T-helper 2 cell treated with Interferon-gamma antibody and Interleukin-4, amounts not matched to agents 5 μg/mL and 100 μg/mL, for 36 hours (primary cell): ENCODE results near the gene WHRN.

ENCODE experiments used
- DNase-seq: peaks from one replicate; pipeline ENCODE4 v3.0.0; 2021; ENCODE audit warnings: low spot score
- H3K27ac Mint-ChIP-seq: one replicate; pipeline ENCODE4 v1.8.0; 2021; ENCODE audit warnings: mild to moderate bottlenecking, mixed read lengths
- H3K27me3 Mint-ChIP-seq: one replicate; pipeline ENCODE4 v1.8.0; 2021; ENCODE audit warnings: low read depth, mixed read lengths
- H3K36me3 Mint-ChIP-seq: one replicate; pipeline ENCODE4 v1.8.0; 2021; ENCODE audit warnings: low read depth, mixed read lengths
- H3K4me1 Mint-ChIP-seq: one replicate; pipeline ENCODE4 v1.8.0; 2021; ENCODE audit warnings: low read depth, mixed read lengths
- H3K4me3 Mint-ChIP-seq: one replicate; pipeline ENCODE4 v1.8.0; 2022; ENCODE audit warnings: mild to moderate bottlenecking, moderate library complexity, mixed read lengths
- H3K9me3 Mint-ChIP-seq: one replicate; pipeline ENCODE4 v1.8.0; 2021; ENCODE audit warnings: mixed read lengths

The WHRN gene

DNA sequence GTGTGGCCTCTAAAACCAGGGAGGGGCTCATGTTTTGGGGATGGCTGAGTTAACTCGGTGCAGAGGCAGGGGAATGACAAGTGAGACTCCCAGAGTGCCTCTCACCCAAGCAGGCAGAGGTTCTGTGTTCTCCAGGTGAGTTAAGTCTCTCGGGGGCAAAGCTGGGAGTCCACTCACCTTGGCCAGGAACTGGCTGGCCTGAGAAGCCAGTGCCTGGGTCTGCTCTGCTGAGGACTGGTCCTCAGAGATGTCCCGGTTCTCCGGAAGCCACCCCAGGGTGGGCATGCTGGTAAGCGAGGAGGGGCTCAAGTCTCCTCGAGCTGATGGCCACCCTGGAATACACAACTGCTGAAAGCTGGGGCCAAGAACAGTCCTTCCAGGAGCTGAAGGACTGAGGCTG is 137.9 kb downstream of the WHRN start:
- Mint-ChIP-seq H3K9me3 (no peaks in the 10 kb centered on the region), H3K4me3 (peak overlapping the region; percentile 70), H3K27me3 (no peaks in the 10 kb centered on the region), H3K4me1 (peaks cover 68% of the 10 kb centered on the region), H3K36me3 (peaks cover 84% of the 10 kb centered on the region), H3K27ac (peak overlapping the region; percentile 91)
- no peak for DNase-seq

DNA sequence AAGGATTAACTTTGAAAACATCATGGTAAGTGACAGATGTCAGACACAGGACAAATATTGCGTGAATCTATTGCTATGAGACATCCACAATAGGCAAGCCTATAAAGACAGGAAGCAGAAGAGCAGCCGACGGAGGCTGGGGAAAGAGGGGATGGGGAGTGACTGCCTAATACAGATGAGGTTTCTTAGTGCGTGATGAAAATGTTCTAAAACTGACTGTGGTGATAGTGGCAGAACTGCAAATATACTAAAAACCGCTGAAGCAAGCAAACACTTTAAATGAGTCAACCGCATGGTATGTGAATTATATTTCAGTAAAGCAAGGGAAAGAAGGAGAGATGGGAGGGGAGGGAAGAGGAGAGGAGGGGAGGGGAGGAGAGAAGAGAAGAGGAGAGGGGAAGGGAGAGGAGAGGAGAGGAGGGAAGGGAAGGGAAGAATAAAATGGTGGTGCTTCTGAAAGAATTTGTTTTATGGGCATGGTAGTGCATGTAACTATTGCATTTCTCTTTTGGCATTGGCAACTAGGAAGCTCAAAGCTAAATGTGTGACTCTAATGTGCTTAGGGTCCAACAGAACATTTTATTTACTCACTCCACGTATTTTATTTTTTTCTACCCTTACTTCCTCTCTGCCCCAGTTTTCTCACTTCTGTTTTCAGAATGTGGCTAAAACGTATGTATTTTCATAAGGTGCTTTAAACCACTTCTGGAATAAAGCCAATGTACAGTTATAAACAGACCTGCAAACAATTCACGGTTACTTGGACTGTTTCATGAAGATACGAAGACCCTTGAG is 138.7 kb downstream of the WHRN start:
- H3K4me3 Mint-ChIP-seq, result peak overlapping the region; percentile 70
- H3K36me3 Mint-ChIP-seq, result peaks cover 83% of the 10 kb centered on the region
- no peaks in the 10 kb centered on the region for H3K9me3 Mint-ChIP-seq
- DNase-seq, result peak; percentile 46
- H3K27ac Mint-ChIP-seq, result peak overlapping the region; percentile 91
- H3K27me3 Mint-ChIP-seq, result no peaks in the 10 kb centered on the region
- peaks cover 61% of the 10 kb centered on the region for H3K4me1 Mint-ChIP-seq

DNA sequence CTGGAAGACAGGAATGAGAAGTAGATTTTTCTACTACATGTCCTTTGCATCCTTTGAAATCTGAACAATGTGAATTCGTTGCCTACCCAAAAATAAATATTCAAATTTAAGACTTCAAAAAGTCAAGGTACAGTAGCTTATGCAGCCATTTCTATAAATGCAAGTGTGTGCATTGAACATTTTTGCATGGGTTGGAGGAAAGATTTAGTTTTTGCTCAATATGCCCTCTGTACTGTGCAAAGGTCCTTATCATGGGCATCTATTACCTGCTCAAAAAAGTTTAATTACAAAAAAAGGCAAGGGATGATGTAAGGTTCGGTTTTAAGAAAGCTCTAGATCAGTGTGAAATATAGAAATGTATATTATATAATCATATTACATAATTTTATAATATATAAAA is 140.1 kb downstream of the WHRN start:
- H3K27me3 Mint-ChIP-seq, result no peaks in the 10 kb centered on the region
- no peak overlapping the region for H3K4me3 Mint-ChIP-seq
- no peak for DNase-seq
- no peaks in the 10 kb centered on the region for H3K9me3 Mint-ChIP-seq
- peaks cover 66% of the 10 kb centered on the region for H3K4me1 Mint-ChIP-seq
- peaks cover 88% of the 10 kb centered on the region for H3K36me3 Mint-ChIP-seq
- no peak overlapping the region for H3K27ac Mint-ChIP-seq

DNA sequence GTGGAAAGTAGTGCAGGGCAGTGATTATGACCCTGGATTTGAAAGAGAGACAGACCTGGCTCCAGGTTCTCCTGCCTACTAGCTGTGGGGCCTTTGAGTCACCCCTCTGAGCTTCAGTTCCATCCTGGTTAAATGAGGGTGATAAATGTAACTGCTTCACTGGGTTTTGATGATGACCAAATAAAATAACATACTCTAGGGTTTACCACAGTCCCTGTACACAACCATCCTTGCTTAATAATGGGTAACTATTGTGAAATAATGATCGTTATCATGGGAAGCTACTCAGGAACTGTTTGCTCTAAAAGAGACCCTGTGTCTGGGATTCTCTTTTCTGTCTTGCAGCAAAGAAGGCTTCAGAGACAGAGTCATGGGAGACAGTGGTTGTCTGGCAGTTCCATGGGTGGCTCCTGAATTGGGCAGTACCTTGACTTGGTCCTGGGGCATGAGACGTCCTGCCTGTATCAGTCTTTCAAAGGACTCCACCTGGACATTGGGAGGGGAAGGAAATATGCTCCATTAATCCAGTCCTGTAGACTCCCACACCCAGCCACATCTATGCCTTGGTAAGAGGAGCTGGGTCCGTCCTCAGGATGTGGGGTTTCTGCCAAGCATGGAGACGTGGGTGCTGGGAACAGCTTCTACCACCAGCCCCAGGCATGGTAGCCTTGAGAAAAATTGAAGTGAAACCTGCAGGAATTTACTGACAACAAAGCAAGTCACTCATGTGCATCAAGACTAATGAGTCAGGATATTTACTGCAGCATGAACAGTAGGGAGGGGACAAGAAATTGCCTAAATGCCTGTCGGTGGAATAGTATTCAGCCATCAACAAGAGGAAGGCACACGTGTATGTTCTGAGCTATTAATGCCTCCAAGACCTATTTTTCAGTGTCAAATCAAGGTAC is 140.9 kb downstream of the WHRN start:
- H3K4me3 Mint-ChIP-seq, result peak overlapping the region; percentile 50

DNA sequence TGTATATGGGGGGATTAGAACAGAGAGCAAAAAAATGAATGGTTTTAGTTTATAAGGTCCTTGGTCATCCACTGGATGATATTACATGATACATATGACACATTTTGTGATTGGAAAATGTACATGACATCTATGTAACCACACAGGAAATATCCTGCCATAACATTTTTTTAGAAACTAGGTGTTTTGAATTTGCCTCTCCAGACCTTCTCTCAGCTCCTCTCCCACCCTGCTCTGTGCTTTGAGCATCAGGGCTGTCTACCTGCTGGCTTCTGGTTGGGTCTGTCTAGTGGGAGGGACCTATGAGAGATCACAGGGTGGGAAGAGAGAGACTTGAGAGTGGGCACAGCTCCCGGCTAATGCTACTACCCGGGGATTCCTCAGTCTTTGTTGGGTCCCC is 141.8 kb downstream of the WHRN start:
- no peaks in the 10 kb centered on the region for H3K27me3 Mint-ChIP-seq
- peaks cover 90% of the 10 kb centered on the region for H3K36me3 Mint-ChIP-seq
- H3K4me1 Mint-ChIP-seq, result peaks cover 61% of the 10 kb centered on the region
- H3K27ac Mint-ChIP-seq, result peak overlapping the region; percentile 72
- peak overlapping the region; percentile 50 for H3K4me3 Mint-ChIP-seq
- H3K9me3 Mint-ChIP-seq, result no peaks in the 10 kb centered on the region
- DNase-seq, result no peak

More for the DNA sequence above, 140.9 kb downstream of the WHRN start:
- Mint-ChIP-seq H3K4me1 (peaks cover 65% of the 10 kb centered on the region), H3K27me3 (no peaks in the 10 kb centered on the region), H3K9me3 (no peaks in the 10 kb centered on the region), H3K36me3 (peaks cover 90% of the 10 kb centered on the region), H3K27ac (peak overlapping the region; percentile 72)
- no peak for DNase-seq

GRCh38 chr9:114362394-114362793 is 142.9 kb downstream of the WHRN start:
- Mint-ChIP-seq H3K27me3 (no peaks in the 10 kb centered on the region), H3K27ac (peak overlapping the region; percentile 72), H3K36me3 (peaks cover 90% of the 10 kb centered on the region), H3K4me3 (no peak overlapping the region), H3K4me1 (peaks cover 56% of the 10 kb centered on the region), H3K9me3 (no peaks in the 10 kb centered on the region)
- no peak for DNase-seq

DNA sequence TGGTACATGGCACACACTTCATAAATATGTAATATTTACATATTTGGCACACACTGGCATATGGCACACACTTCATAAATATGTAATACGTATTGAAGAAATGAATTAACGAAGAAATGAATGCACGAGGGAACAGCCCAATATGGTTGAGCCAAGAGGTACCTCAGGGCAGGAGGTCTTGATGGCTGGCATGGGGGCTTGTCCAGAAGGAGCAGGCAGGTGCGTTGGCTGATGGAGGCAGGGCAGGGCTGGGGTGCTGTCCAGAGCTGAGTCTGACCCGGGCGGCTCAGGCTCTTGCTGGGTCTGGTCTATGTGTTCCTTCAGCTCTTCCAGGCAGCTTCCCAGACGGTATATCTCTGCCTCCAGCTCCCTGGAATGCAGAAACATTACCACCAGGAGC is 143.7 kb downstream of the WHRN start:
- DNase-seq, result no peak
- peaks cover 91% of the 10 kb centered on the region for H3K36me3 Mint-ChIP-seq
- peaks cover 50% of the 10 kb centered on the region for H3K4me1 Mint-ChIP-seq
- H3K27ac Mint-ChIP-seq, result peak overlapping the region; percentile 75
- no peaks in the 10 kb centered on the region for H3K9me3 Mint-ChIP-seq
- no peaks in the 10 kb centered on the region for H3K27me3 Mint-ChIP-seq
- H3K4me3 Mint-ChIP-seq, result no peak overlapping the region

- H3K27me3 Mint-ChIP-seq, result no peaks in the 10 kb centered on the region
- no peak overlapping the region for H3K27ac Mint-ChIP-seq
- H3K36me3 Mint-ChIP-seq, result peaks cover 87% of the 10 kb centered on the region
- no peak overlapping the region for H3K4me3 Mint-ChIP-seq
- peaks cover 41% of the 10 kb centered on the region for H3K4me1 Mint-ChIP-seq
- no peak for DNase-seq
- H3K9me3 Mint-ChIP-seq, result no peaks in the 10 kb centered on the region
Observed at GRCh38 chr9:114359801-114360200, 145.5 kb downstream of the WHRN start.

- H3K36me3 Mint-ChIP-seq, result peaks cover 77% of the 10 kb centered on the region
- no peak for DNase-seq
- H3K4me3 Mint-ChIP-seq, result no peak overlapping the region
- peaks cover 22% of the 10 kb centered on the region for H3K4me1 Mint-ChIP-seq
- H3K27me3 Mint-ChIP-seq, result no peaks in the 10 kb centered on the region
- H3K9me3 Mint-ChIP-seq, result no peaks in the 10 kb centered on the region
- H3K27ac Mint-ChIP-seq, result no peak overlapping the region
Observed at GRCh38 chr9:114357911-114358328, 147.4 kb downstream of the WHRN start.

GRCh38 chr9:114357360-114357759 is 147.9 kb downstream of the WHRN start:
- Mint-ChIP-seq H3K27ac (no peak overlapping the region), H3K9me3 (no peaks in the 10 kb centered on the region), H3K4me3 (no peak overlapping the region), H3K27me3 (no peaks in the 10 kb centered on the region), H3K4me1 (peaks cover 21% of the 10 kb centered on the region), H3K36me3 (peaks cover 74% of the 10 kb centered on the region)
- no peak for DNase-seq

DNA sequence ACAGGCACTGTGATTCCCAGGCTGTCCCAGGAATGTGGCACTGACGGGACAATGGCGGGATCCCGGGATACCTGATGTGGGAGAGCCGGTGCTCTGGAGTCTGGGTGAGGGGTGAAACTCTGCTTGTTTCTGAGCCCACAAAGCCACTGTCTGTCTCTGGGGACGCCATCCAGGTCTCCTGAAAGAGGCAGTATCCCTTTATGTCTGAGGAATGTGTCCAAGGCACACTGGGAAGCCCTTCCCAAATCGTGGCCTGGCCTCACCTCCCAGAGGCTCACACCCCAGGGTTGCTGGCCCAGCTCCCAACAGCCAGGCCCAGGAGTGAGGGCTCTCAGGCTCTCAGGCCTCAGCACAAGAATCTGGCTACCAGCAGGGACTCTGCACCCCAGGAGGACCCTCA is 148.5 kb downstream of the WHRN start:
- peak overlapping the region; percentile 45 for H3K27ac Mint-ChIP-seq
- peaks cover 25% of the 10 kb centered on the region for H3K4me1 Mint-ChIP-seq
- H3K36me3 Mint-ChIP-seq, result peaks cover 75% of the 10 kb centered on the region
- no peaks in the 10 kb centered on the region for H3K9me3 Mint-ChIP-seq
- H3K27me3 Mint-ChIP-seq, result no peaks in the 10 kb centered on the region
- H3K4me3 Mint-ChIP-seq, result no peak overlapping the region
- no peak for DNase-seq

DNA sequence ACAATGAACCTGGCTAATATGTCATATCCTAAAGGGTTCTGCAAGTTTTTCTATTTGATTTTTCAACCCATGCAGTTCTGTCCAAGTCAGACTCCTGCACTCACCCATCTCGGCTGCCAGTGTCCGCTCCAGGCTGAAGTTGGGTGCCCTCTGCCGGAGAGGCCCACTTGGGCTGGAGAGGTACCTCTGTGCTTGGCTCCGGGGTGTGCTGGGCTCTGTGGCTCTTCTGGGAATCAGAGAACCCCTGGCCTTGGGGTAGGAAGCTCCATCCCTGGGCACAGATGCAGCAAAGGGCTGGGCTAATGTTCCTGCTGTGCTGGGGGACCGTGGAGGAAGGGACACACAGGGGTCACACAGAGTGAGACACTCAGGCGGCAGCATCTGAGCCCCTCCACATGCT is 149.5 kb downstream of the WHRN start:
- Mint-ChIP-seq H3K4me1 (peaks cover 22% of the 10 kb centered on the region), H3K27me3 (no peaks in the 10 kb centered on the region), H3K9me3 (no peaks in the 10 kb centered on the region), H3K27ac (no peak overlapping the region), H3K4me3 (no peak overlapping the region), H3K36me3 (peaks cover 71% of the 10 kb centered on the region)
- no peak for DNase-seq
